NCI-H128 (cell line): ENCODE data around the gene TTC23.

ENCODE experiments used
- DNase-seq: peaks from one replicate; lab custom pipeline; 2025; ENCODE audit not compliant: unreplicated experiment; lab: John Stamatoyannopoulos, UW

The TTC23 gene

GRCh38 chr15:99249270-99249841, at the start of gene TTC23:
Gene TTC23 (minus strand): TSS chr15:99249581. CDS start chr15:99228712, 20,869 bp downstream.
- no peak for DNase-seq

- DNase-seq, result no peak
Observed at GRCh38 chr15:99296386-99296785, 47.0 kb upstream of the TTC23 start.

DNA sequence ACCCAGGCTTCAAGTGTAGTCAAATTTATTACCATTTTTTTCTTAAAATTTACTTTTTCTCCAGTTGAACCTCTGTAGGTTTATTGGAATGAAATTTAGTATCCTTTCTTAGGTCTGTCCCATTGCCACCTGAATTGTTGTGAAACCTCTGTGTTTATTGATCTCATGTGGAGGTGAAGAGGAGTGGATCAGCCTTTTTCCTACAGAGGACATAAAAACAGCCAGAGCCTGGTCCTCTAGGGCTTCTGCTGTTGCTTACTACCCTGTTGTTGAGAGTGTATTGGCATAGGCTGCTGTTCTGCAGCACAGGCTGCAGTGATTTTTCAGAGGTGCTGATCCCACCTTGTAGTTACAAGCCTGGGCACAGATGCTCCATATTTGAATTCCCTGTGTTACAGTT, 46.5 kb upstream of the TTC23 start:
- DNase-seq, result no peak

DNA sequence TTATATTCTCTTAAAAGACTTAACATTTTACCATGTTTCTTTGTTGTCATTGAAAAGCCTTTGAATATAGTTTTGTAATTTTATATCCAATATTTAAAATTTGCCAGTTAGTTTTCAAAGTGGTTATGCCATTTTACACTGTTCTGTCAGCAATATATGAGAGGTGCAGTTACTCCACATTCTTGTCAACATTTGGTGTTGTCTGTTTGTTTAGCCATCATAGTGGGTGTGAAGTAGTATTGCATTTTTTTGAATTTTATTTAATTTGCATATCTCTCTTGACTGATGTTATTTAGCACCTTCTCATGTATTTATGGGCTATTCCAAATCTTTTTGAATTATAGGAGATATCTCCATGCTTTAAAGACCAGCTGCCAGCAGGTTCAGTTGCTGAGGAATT, 42.3 kb upstream of the TTC23 start:
- no peak for DNase-seq

GRCh38 chr15:99283717-99284116, 34.3 kb upstream of the TTC23 start:
- DNase-seq, result no peak

DNA sequence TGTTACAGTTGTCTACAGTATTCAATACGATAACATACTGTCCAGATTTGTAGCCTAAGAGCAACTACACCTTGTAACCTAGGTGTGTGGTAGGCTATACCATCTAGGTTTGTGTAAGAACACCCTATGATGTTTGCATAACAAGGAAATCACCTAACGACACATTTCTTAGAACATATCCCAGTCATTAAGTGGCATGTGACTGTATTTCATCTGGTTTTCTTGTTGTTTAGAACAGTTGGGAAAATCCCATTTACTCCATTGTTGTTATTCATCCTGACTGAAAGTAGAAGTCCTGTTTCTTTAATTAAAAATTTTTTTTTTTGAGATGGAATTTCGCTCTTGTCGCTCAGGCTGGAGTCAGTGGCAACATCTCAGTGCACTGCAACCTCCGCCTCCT, 33.2 kb upstream of the TTC23 start:
- DNase-seq, result no peak

- DNase-seq, result no peak
Observed at GRCh38 chr15:99282121-99282520, 32.7 kb upstream of the TTC23 start.

DNA sequence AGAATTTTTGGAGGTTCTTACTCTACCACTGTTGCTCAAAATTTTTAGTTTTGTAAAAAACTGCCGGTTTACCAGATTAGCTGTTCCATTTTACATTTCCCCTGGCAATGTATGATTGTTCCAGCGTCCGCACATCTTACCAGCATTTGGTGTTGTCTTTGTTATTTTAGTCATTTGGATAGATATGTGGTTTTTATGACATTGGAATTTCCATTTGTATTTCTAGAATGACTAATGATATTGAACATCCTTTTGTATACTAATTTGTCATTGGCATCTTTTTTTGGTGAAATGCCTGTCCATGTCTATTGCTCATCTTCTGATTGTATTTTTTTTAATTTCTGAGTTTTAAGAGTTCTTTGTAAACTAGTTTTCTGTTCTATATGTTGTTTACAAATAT, 30.4 kb upstream of the TTC23 start:
- no peak for DNase-seq

DNA sequence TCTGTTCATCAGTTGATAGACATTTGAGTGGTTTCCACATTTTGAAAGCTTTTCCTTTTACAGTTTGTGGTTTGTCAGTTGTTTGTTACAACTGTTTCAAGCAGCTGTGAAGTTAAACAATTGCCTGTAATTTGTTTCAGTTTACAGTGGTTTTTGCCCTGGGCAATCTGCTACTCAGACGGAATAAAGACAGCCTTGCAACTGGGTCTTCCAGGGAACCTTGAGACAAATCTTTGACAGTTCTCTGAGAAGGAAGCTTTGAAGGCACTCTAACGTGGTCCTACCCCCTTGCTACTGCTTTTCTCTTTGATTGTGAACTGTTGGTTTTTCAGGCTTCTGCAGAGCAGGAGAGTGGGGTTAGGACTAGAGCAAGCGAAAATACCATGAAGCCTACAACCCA, 29.9 kb upstream of the TTC23 start:
- no peak for DNase-seq

DNA sequence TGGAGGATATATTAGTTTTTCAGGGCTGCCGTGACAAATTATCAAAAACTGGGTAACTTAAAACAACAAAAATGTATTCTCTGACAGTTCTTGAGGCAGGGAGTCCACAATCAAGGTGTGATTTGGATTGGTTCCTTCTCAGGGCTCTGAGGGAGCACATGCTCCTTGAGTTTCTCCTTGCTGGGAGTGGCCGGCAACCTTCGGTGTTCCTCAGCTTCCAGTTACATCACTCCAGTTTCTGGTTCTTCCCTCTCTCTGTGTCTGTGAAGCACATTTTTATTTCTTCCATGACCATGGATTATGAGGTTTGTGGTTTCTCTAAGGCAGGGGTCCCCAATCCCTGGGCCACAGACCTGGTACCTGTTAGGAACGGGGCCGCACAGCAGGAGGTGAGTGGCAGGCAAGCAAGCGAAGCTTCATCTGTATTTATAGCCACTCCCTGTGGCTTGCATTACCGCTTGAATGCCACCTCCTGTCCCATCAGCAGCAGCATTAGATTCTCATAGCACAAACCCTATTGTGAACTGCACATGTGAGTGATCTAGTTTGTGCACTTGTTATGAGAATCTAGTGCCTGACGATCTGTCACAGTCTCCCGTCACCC, 26.2 kb upstream of the TTC23 start:
- no peak for DNase-seq

GRCh38 chr15:99275061-99275460, 25.7 kb upstream of the TTC23 start:
- DNase-seq, result no peak

DNA sequence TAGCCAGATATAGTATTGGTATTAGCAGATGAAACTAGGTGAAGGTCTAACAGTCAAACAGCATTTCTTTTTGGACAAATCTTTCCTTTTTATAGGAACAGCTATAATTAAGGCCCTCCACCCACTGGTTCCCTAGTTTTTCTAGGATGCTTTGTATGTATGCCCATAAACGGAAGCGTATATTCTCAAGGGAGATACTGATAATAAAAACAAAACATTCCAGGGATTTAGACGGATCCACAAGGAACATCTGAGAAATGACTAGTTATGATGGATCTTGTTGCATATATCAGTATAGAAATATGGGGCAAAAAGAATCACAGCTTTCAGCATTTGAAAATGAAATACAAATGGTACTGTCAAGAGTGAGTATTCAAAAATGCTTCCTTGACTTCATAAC, 24.4 kb upstream of the TTC23 start:
- DNase-seq, result no peak

DNA sequence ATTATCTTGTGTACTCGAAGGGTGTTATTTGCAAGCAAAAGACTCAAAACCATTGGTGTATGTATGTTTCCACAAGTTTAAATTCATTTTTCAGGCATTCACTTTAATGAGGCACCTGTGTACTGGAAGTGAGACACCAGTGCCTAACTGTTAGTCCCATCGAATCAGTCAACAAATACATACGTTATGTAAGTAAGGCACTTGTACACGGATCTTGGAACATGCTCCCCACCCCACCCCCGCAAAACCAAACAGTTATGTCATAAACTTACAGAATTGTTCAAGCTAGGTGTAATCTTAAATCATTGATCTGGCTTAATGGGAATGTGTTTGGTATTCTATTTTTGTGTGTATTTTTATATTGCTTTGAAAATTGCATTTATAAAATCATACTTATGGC, 19.1 kb upstream of the TTC23 start:
- no peak for DNase-seq

DNA sequence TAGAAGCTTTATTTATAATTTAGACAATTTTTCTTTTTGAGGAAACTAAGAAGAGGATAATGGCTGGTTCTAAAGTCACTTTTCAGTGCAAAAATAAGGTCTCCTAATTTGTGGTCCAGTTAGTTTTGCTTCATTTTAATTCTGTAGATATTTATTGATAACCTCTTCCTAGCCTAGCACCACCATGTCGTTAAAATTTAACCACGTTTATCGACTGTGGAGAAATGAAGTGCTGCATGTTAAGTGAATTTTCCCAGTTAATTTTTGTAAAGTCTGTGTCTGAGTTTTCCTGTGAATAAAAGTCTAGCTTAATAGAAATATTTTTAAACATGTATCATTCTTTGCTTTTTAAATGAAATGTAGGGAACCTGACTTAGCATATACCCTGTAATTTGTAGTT, 18.6 kb upstream of the TTC23 start:
- no peak for DNase-seq

DNA sequence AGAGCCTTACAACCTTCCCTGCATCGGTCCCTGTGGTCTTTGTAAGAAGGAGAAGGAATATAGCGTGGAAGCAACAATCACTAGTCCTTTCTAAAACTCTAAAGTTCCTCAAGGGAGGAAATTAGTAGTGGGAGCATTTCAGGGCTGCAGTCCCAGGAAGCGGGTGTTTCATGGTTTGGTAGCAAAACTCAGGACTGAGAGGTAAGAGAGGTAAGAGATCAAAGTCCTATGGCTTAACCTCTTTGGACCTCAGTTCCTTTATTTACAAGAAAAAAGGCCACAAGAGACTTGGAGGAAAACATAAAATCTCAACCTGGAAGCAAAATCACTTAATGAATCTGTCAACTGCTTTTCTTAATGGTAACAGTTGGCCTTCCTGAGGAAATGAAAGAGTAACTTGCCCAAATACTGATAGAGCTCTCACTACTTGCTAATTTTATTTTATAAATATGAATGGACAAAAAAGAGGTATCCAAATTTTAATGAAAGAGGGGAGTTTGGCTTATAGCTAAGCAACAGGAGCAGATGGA, 16.2 kb upstream of the TTC23 start:
- no peak for DNase-seq

- DNase-seq, result no peak
Observed at GRCh38 chr15:99264125-99264524, 14.7 kb upstream of the TTC23 start.

GRCh38 chr15:99257107-99257750, 7.8 kb upstream of the TTC23 start:
- DNase-seq, result no peak

DNA sequence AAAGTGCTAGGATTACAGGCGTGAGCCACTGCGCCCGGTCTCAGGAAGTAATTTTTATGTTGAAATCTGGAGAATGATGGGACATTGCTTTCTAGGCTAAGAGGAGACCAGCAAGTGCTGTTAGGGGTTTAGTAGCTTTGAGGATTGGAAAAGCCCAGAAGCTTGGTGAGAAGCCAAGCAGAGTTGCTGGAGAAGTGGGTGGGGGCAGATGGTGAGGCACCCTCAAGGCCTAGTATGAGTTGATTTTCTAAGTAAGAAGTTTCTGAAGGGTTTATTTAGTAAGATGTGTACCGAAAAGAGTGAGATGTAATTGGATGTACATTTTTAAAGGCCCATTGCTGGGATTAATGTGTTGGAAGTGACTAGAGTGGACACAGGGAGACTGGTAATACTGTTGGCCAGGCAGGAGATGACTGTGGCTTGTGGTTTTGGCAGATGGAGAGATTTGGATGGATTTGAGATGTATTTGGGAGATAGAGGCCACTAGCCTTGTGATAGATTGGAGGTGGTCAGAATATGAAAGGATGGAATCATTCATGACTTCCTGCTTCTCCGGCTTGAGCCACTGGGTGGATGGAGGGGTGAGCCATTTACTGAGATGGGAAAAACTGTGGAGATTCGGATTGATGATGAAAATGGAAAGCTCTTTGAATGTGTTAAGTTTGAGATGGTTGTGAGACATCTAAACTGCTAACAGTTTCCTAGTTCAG, 4.2 kb upstream of the TTC23 start:
- no peak for DNase-seq

GRCh38 chr15:99252326-99252725, 2.9 kb upstream of the TTC23 start:
- DNase-seq, result no peak

DNA sequence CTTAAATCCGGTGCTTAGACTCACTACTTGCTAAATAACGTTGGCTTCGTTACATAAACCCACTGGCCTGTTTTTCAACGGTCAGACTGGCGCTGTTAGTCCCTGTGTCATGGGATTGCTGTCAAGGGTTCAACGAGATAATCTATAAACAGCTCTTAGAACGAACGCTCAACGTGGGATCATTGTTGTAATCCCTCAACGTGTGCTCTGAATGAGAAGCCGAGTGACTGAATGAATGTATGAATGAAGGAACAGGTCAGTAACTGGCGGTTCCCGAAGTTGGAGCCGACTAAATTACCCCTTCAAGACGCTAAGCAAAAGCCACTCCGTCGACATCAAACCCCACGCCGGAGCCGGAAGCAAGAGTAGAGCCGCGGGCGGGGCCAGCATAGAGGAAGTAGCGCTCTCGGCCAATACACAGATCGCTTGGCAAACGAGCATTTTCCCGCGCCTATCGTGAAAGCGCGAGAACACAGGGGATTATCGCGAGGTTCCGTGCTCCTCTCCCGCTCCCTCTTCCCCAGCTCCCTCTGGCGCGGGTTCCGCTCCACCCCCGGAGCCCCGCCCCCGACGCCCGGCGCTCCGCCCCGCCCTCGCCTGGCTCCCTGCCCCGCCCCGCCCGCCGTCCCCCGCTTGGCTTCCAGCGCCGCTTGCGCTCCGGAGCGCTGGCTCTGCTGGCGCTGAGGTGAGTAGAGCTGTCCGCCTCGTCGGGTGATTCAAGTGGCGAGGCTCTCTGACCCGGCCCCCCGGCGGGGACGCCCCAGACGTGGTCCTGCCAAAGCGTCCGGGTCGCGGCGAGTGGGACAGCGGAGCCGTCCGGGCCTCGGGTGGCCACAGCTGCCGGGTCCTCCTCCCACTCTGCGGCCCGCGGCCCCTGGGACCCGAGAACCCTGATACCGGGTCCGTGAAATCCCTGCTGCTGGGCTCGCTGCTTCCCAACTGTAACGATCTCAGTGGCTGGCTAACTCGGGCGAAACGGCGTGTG, 1.8 kb upstream of the TTC23 start, which contains the start of gene LRRC28:
LRRC28 (plus strand) TSS at position 625 of the 985 bp plus-strand sequence. CDS start 4,477 bp downstream, outside the sequence.
- DNase-seq, result peak; percentile 90

- DNase-seq, result no peak
Observed at GRCh38 chr15:99250494-99250856, 1.1 kb upstream of the TTC23 start.
